HG03342 (cell line): ENCODE measurements around the gene PHLDB1.
"Not testable (repeated sequence)": the region's sequence is repeated elsewhere in the genome, so short reads cannot be mapped to it uniquely, and the experiment has no call there.

Experiments used
- ATAC-seq: cut with Tn5 transposase; IDR thresholded peaks from one replicate; pipeline ENCODE4 v1.9.1; 2021; ENCODE audit warnings: mild to moderate bottlenecking, moderate library complexity; ENCODE audit not compliant: unreplicated experiment

The PHLDB1 gene

DNA sequence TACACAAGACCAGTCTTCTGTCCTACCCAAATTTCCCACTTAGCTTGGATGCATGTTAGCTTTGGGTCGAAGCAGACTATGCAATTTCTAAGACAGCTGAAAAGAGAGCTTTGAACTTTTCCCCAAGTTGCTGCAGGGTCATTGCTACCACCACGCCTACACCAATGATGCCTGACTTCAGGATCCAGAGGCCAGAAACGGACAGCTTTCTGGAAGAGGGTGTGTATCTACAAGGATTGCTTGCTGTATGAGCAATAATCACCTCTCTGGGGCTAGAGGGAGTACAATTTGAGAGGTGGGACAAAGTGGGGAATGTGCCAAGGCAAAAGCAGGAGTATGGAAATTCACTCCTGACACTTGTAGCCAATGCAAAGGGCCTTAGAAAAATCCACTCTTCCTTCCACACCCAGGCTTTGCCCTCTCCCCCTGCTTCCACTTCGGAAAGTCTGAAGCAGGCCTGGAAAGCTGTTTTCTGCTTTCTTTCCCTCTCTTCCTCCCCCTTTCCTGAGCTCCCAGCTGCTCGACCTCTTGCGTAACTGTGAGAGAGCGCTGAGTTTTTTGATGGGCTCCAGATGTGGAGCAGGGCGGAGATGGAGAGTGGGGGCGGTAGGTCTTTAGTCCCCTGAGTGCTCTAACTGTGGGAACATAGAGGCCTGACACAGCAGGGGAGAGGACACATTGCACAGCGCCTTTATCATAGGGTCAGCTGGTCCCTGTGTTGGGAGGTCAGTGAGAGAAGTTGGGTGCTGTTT, 2.1 kb upstream of the PHLDB1 start:
- ATAC-seq, result no peak

DNA sequence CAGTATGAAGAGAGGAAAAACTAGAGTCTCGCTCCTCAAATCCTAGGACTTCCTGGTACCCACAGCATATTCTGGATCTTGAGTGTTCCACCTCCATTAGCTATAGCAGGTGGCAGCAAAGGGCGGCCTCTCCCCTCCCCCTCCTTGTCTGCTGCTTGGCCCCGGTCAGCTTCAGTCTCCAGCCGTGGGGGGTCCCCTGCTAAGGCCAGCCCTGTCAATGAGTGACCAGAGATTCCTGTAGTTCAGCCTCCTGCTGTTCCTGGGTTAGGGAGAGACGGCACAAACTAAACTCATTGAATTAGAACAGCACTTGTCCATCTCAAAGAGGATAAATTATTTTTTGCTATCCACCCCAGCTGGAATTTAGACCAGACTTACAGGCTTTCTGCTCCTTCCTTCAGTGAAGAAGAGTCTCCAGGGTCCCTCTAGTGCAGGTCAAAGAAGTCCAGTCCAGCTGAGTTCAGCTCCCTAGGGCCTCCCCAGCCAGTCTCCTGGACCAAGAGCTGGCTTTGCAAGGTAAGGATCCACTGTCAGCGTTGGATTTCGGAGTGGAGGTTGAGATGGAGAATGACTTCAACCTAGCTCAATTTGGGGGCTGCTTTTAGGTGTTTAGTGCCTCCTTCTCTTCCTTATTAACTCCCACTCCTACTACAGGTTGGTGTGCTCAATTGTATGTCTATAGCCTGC, 1.1 kb upstream of the PHLDB1 start:
- ATAC-seq, result no peak

DNA sequence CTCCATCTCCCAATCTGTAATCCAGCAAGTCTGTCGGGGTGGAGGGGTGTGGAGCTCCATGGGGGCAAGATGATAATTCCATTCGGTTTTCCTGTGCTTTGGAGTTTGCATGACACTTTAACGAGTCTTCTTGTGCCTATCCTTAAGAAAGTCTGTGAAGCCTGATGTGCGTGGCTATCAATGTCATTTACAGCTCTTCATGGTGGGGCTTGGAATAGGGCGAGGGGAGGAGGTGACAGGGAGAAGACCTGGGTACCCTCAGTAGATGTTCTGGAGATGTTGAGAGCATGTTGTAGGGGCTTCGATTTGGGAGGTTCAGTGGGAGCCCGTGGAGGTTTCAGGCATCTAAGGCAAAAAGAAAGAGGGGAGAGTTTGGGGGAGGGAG, 579 bp upstream of the PHLDB1 start:
- no peak for ATAC-seq

GRCh38 chr11:118608360-118609227, 1.2 kb downstream of the PHLDB1 start:
- no peak for ATAC-seq

- no peak for ATAC-seq
Measured at GRCh38 chr11:118609380-118610224, 2.2 kb downstream of the PHLDB1 start.

DNA sequence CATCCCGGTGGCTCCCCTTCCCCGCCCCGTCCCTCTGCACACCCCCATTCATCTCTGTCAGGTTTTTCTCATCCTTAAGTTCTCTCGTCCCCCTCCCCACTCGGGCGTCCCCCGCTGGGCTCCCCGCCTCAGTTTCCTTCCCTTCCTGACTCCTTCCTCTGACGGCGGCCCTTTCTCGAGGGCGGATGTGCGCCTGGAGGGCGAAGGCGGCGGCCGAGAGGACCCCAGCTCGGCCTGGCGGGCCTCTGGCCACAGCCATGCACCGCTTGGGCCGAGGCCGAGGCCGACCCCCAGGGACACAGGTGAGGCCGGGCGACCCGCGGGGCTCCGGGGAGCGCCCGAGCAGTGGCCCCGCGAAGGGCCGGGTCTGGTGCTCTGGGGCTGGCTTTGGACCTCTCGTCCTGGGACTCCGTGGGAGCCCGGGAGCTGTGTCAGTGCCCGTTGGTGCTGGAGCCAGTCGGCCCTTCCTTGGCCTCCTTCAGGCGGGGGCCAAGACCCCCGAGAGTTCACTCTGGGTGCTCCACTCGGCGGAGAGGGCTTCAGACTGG, 2.9 kb downstream of the PHLDB1 start:
- ATAC-seq, result no peak

GRCh38 chr11:118610773-118611432, 3.5 kb downstream of the PHLDB1 start:
- ATAC-seq, result peak; percentile 63

- not testable (repeated sequence) for ATAC-seq
Measured at GRCh38 chr11:118611433-118611795, 4.0 kb downstream of the PHLDB1 start.

DNA sequence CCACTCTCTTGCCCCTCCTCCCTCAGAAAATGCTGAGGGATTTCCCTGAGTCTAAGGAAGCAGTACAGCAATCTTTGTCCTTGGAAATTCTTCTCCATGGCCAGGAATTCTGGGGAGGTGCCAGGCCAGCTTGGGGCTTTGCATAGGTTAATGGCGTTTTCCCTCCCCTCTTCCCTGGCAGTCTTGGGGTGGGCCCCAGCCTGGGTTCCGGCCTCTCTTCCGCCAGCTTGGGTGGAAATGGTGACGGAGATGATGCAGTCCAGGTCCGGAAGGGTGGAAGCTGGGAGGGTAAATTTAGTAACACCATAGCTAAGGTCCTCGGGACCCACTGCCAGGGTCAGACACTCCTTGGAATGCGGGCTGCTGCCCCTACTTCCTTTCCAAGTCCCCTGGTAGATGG, 5.0 kb downstream of the PHLDB1 start:
- no peak for ATAC-seq

DNA sequence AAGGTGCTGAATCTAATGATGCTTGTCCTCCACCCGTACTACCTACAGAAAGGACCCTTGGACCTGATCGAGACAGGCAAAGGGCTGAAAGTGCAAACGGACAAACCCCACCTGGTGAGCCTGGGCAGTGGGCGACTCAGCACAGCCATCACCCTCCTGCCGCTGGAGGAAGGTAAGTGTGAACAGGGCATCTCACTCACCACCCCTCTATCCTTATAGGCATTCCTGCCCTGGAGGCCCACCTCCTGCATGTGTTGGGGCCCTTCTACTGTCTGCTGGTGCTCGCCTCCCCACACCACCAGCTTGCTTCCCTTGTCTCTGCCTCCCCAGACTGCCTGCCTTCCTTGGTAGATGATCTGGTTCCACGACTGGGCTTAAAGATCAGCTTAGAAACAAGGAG, 7.1 kb downstream of the PHLDB1 start:
- no peak for ATAC-seq

GRCh38 chr11:118615282-118615975, 8.0 kb downstream of the PHLDB1 start:
- no peak for ATAC-seq

DNA sequence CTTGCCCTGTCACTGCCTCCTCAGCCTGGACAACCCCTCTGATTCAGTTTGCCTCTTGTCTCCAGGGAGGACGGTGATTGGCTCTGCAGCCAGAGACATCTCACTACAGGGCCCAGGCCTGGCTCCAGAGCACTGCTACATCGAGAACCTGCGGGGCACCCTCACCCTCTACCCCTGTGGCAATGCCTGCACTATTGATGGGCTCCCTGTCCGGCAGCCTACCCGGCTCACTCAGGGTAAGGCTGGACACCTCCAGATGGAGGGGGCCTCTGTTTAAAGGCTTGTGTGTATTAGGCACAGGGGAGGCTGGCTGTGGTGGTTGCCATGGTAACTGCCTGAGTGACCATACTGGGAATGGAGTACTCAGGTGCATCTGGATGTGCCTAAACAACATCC, 8.6 kb downstream of the PHLDB1 start:
- no peak for ATAC-seq

GRCh38 chr11:118618115-118618990, 10.9 kb downstream of the PHLDB1 start:
- ATAC-seq, result no peak

DNA sequence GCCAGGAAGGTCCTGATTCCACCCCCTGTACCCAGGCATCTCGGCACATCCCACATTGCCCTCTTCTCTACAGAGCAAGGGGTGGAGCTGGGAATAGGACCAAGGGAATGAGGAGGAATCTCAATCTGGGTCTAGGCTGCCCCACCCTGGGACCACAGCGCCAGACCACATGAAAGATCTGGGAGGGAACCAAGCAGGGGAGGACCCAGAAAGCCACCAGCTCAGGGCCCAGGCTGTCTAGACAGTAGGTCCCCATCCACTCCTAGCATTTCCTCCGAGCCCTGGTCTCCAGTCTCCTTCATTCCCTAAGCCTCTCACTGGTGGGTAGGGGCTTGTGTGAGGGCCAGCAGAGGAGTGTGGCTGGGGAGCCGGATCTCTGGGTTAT, 11.6 kb downstream of the PHLDB1 start:
- no peak for ATAC-seq

- no peak for ATAC-seq
Measured at GRCh38 chr11:118619444-118620197, 12.2 kb downstream of the PHLDB1 start.

GRCh38 chr11:118620529-118621070, 13.2 kb downstream of the PHLDB1 start:
- no peak for ATAC-seq

DNA sequence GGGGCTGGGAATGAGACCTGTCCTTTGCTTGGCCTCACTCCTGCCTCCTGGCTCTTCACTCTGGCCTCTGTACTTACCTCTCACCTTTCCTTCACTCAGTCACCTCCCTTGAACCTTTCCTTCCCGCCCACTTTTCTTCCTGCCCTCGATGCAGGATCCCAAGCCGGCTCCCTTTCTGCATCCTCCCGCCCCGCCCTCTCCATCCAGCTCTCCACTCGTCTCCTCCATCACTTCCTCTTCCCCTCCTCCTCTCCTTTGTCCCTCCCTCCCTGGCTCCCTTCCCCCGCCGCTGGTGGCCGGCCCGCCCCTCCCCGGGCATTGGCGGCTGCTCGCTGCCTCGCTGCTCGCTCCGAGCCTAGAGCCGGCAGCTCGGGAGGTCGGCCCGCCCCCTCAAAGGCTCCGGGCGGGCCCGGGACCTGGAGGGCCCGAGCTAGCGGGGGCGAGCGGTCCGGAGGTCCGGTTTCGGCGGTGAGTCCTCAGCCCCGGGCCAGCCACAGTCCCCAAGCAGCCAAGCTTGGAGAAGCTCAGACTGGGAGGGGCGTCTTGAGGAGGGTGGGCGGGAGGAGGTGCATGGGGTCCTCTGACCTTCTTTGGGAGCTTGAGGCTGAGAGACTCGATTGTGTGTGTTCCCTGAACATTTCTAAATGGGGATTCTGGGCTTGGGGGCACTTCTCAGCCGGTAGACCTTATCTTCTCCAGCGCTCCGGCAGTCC, 13.8 kb downstream of the PHLDB1 start:
- ATAC-seq, result no peak
